Skeletal muscle tissue (tissue), 4 donors: ENCODE results near the gene PRKCH. TPM values are rescaled to one million over a fixed set of nuclear protein-coding genes. Genes with fewer than 3 reads are reported as not detected.

Experiments
- H3K27ac ChIP-seq: one replicate; pipeline ENCODE4 v1.7.0; 2013; ENCODE audit warnings: mild to moderate bottlenecking, low read depth, low read length, inconsistent platforms
- H3K27me3 ChIP-seq, 3 donors: one replicate each; pipeline ENCODE4 v1.7.0; 2013; ENCODE audit warnings: low read length in 3 of 3; ENCODE audit not compliant: control insufficient read depth in 3 of 3, insufficient read depth in 3 of 3
- H3K36me3 ChIP-seq, 3 donors: one replicate each; pipeline ENCODE4 v1.7.0; 2013; ENCODE audit warnings: low read length in 3 of 3; ENCODE audit not compliant: control insufficient read depth in 3 of 3, insufficient read depth in 3 of 3
- H3K4me1 ChIP-seq, 3 donors: one replicate each; pipeline ENCODE4 v1.7.0; 2013; ENCODE audit warnings: low read length in 3 of 3, mild to moderate bottlenecking in 3 of 3; ENCODE audit not compliant: control insufficient read depth in 3 of 3, insufficient read depth in 3 of 3
- H3K4me3 ChIP-seq, 3 donors: one replicate each; pipeline ENCODE4 v1.7.0; 2013; ENCODE audit warnings: low read length in 3 of 3
- H3K9ac ChIP-seq, 3 donors: one replicate each; pipeline ENCODE4 v1.7.0; 2013; ENCODE audit warnings: low read length in 3 of 3, mild to moderate bottlenecking in 3 of 3, moderate library complexity in 2 of 3, low read depth in 1 of 3
- H3K9me3 ChIP-seq, 3 donors: one replicate each; pipeline ENCODE4 v1.7.0; 2013; ENCODE audit warnings: low read length in 3 of 3; ENCODE audit not compliant: control insufficient read depth in 3 of 3
- total RNA-seq: library from RNA; depleted of rRNA; stranded (reverse); fragments of >200 nt; gene quantifications from one replicate; pipeline ENCODE4 v1.2.3, GENCODE V29; 2014
- donor health status: Osteomylitis.

PRKCH gene
- total RNA-seq, 1 donor from 2014 or later, result 32.4 TPM

DNA sequence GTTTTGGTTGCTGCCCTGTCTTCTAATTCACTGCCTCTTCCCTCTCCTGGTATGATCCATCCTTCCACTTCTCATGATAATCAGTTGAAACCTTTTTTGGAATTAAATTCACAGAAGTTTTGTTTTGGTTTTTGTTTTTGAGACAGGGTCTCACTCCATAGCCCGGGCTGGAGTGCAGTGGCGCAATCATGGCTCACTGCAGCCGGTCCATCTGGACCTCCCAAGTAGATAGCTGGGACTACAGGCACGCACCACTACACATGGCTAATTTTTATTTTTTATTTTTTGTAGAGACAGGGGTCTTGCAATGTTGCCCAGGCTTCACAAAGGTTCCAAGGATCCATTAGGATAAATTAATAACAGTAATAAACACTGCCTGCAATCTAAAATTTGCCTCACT, 164.3 kb downstream of the PRKCH start:
- Histone ChIP-seq H3K36me3 (peaks cover 0 to 6% (median 0%) of the 10 kb centered on the region in 3 donors), H3K9me3 (no peaks in the 10 kb centered on the region), H3K27me3 (no peaks in the 10 kb centered on the region), H3K4me1 (peaks cover 7 to 19% (median 19%) of the 10 kb centered on the region in 3 donors), H3K27ac (no peak overlapping the region), H3K9ac (no peak overlapping the region), H3K4me3 (no peak overlapping the region)

DNA sequence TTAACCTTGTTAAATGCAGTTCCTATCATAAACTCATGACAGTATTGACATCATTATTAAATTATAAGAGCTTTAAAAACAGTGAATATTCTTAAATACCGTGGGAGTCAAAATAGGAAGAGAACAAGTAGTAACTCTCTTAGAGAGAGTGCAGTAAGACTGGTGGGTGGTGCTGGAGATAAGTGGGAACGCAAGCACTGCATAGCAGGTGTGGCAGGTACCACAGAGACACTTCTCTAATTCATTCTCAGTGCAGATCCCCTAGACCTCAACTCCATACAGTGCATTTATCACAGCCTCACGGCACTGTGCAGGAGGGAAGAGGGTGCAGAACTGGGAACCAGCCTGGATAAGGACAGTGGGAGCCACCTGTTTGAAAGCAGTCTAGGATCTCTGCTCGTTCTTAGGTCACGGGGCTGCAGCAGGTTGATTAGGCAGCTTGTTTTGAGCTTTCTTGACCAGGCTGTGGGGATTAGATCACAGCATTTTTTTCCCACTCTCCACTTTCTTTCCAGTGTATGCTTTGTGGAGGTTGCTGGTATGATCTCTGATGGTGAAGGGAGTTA, 165.6 kb downstream of the PRKCH start:
- peaks cover 0 to 6% (median 0%) of the 10 kb centered on the region in 3 donors for H3K36me3 ChIP-seq

DNA sequence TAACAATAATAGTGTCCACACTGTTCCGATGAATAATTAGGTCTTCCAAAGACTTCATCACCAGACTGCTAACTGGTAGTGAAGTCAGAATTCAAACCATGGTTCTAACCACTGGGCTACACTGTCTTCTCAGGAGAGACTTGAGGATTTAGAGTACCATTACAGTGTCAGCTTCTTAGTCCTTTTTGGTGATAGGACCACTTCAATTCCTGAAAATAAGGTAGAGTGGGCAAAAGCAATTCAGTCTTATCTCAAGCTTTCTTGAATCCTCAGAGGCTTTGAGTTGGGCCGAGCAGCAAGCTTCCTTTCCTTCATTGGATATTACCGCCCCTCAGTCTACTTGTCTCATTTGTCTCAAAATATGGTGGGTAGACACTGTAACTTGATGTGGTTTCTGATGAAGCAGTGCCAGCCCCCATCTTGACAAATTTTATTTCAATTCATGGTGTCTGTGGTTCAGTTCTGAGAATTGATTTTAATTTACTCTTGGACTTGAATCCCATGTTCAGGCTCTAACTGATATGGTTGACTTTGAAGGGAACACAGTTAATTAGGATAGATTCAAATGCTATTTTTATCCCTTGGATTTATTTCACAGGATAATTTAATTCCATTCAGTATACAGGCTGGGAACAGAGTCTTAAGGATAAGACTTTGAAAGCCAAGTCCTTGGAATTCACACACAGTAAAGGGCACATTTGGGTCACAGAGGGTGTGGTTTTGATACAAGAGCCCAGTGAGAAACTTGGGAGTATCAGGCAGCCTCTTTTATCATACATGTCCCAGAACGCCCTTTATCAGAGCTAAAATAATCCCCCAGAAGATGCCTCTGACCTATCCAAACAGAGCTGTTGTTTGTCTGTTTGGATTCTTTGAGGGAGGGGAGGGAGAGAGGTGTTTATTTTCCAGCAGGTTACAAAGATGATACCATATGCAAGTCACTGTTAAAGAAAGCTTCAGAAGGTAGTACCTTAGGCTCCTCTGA, 167.3 kb downstream of the PRKCH start:
- no peak overlapping the region for H3K4me3 ChIP-seq
- H3K36me3 ChIP-seq, result peaks cover 0 to 6% (median 0%) of the 10 kb centered on the region in 3 donors
- H3K4me1 ChIP-seq, result peaks cover 7 to 22% (median 15%) of the 10 kb centered on the region in 3 donors
- H3K9ac ChIP-seq, result no peak overlapping the region
- peak overlapping the region; percentile 67 for H3K27ac ChIP-seq
- no peaks in the 10 kb centered on the region for H3K9me3 ChIP-seq
- no peaks in the 10 kb centered on the region for H3K27me3 ChIP-seq

More for the DNA sequence above, 165.6 kb downstream of the PRKCH start:
- Histone ChIP-seq H3K9ac (no peak overlapping the region), H3K27me3 (no peaks in the 10 kb centered on the region), H3K4me1 (peaks cover 7 to 19% (median 19%) of the 10 kb centered on the region in 3 donors), H3K9me3 (no peaks in the 10 kb centered on the region), H3K27ac (no peak overlapping the region), H3K4me3 (no peak overlapping the region)

DNA sequence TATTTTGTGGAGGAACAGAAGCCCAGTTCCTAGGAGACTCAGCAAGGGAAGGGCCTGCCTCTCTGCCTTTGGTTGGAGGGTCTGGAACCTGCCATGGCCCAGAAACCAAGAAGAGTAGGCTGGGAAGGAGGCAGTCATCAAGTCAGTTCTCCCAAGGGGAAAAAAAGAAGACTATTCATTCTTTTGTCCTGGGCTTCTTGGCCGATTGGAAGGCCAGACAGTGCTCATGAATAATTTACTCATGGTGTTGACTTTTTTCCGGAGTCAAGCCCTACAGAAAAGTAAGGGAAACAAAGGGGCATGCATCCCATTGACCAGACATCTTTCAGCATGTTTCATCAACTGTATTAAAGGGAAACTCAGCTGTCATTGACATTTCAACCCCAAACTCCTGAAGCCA, 168.1 kb downstream of the PRKCH start:
- H3K4me1 ChIP-seq, result peaks cover 7 to 23% (median 15%) of the 10 kb centered on the region in 3 donors
- peaks cover 0 to 6% (median 0%) of the 10 kb centered on the region in 3 donors for H3K36me3 ChIP-seq
- no peak overlapping the region for H3K4me3 ChIP-seq
- no peaks in the 10 kb centered on the region for H3K27me3 ChIP-seq
- H3K9ac ChIP-seq, result no peak overlapping the region
- H3K27ac ChIP-seq, result peak overlapping the region; percentile 67
- no peaks in the 10 kb centered on the region for H3K9me3 ChIP-seq

DNA sequence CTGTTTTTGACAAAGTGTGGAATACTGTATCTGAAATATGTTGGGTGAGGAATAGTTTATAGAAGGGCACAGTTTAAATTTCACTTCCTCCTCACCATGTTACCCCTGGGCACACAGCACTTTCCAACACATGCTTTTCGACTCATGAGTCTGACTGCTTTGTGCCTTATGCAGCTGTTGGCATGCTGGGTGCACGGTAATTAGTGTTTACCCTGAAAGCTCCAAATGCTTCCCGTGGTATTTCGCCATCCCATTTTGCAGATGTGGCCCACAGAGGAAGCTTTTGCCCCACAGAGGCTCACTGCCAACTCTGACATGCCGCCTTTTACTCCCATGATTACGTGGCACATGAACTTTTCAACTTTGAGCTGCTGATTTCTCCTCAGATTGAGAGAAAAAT, 168.6 kb downstream of the PRKCH start:
- Histone ChIP-seq H3K27ac (peak overlapping the region; percentile 67), H3K36me3 (peaks cover 0 to 6% (median 0%) of the 10 kb centered on the region in 3 donors), H3K4me3 (no peak overlapping the region), H3K27me3 (no peaks in the 10 kb centered on the region), H3K9ac (no peak overlapping the region), H3K9me3 (no peaks in the 10 kb centered on the region), H3K4me1 (peaks cover 7 to 23% (median 15%) of the 10 kb centered on the region in 3 donors)

DNA sequence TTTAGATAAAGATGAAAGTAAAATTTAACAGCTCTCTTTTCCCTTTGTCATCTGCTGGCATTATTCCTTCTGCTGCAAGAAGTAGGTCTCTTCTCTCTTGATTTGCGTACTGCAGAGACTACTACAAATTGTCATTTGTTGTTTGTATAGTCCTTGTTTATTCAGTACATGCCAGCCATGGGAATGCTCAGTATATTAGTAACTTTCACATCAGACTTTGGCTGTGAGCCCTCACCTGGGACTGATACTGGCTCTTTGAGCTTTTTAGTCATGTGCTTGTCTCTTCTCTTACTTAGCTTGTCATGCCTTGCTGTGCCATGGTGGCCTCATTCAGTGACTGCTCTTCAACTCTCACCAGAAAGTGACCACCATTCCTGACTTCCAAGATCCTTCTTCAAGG, 169.8 kb downstream of the PRKCH start:
- Histone ChIP-seq H3K27ac (peak overlapping the region; percentile 49), H3K9ac (no peak overlapping the region), H3K9me3 (no peaks in the 10 kb centered on the region), H3K4me1 (peaks cover 7 to 23% (median 15%) of the 10 kb centered on the region in 3 donors), H3K36me3 (peaks cover 0 to under 1% (median 0%) of the 10 kb centered on the region in 3 donors), H3K27me3 (no peaks in the 10 kb centered on the region), H3K4me3 (no peak overlapping the region)

DNA sequence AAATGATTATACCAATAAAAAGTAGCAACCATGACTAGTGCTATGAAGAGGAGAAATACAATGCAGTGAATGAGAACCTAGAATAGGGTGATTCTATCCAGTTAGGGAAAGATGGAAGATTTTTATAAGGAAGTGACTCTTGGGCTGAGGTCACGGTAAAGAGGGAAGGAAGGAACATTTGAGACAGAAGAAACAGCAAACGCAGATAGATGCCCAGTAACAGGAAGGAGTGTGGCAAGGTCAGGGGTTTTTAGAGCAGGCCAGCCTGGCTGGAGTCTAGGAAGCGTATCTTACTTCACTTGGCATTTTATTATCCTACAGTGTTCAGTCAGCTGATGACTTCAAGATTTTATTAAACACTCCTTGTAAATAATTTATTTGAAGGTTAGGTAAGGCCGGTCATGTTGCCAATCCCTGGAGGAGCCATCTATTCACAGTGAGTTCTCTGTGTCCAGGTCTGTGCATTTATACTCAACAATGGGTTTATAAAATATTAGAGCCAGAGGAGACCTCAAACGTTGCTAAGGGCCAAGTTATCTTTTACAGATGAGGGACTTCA, 170.6 kb downstream of the PRKCH start:
- Histone ChIP-seq H3K27ac (peak overlapping the region; percentile 49), H3K36me3 (peaks cover 0 to 3% (median 0%) of the 10 kb centered on the region in 3 donors), H3K9me3 (no peaks in the 10 kb centered on the region), H3K9ac (no peak overlapping the region), H3K4me3 (no peak overlapping the region), H3K4me1 (peaks cover 7 to 23% (median 15%) of the 10 kb centered on the region in 3 donors), H3K27me3 (no peaks in the 10 kb centered on the region)

DNA sequence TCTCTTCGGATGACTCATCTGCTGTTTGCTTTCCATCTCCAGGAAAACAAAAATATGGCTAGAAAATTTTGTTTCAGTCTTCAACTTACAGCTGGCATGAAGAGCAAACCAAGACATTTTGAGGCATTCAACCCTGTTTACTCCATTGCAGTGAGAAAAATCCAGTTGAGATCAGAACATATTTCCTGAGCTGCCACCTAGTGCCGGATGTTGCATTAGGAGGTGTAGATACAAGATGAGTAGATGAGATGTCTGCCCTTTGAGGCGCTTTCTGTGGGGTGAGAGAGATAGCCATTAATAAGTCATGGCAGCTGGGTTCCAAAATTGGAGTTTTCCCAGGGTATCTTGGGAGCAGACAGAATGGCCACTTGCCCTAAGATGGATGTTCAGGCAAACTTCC, 171.1 kb downstream of the PRKCH start:
- Histone ChIP-seq H3K9ac (no peak overlapping the region), H3K36me3 (peaks cover 0 to 3% (median 0%) of the 10 kb centered on the region in 3 donors), H3K4me3 (no peak overlapping the region), H3K9me3 (no peaks in the 10 kb centered on the region), H3K27ac (peak overlapping the region; percentile 3), H3K4me1 (peaks cover 7 to 23% (median 15%) of the 10 kb centered on the region in 3 donors), H3K27me3 (no peaks in the 10 kb centered on the region)

DNA sequence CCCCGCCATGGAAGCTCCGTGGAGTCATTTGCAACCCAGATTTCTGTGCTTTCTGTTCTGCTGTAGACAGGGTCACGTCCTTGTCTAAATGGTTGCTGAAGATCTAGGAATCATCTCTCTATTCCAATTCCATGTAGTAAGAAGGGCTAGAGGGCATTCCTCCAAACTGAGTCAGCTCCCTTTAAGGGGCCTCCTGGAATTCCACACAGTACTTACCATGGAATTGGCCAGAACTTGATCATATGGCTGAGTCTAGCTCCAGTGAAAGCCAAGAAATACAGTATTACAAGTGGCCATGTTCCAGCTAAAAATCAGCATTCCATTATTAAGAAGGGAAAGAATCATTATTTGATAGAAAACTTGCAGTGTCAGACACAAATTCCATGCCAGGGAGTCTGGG, 171.9 kb downstream of the PRKCH start:
- Histone ChIP-seq H3K27me3 (no peaks in the 10 kb centered on the region), H3K27ac (peak overlapping the region; percentile 3), H3K36me3 (peaks cover 0 to 3% (median 0%) of the 10 kb centered on the region in 3 donors), H3K4me1 (peaks cover 7 to 22% (median 13%) of the 10 kb centered on the region in 3 donors), H3K4me3 (no peak overlapping the region), H3K9me3 (no peaks in the 10 kb centered on the region), H3K9ac (no peak overlapping the region)
